Activated CD8-positive, alpha-beta memory T cell treated with anti-CD3 and anti-CD28 coated beads, Interleukin-2, amount 50 U/mL, for 24 hours (primary cell): ENCODE data around the gene TTC21B.

Experiments
- DNase-seq: peaks from one replicate; pipeline ENCODE4 v3.0.0-alpha.2; 2020; ENCODE audit errors: extremely low read depth

Gene TTC21B

GRCh38 chr2:165837122-165837521, 116.5 kb downstream of the TTC21B start:
- no peak for DNase-seq

GRCh38 chr2:165835363-165835762, 118.2 kb downstream of the TTC21B start:
- DNase-seq: no peak

GRCh38 chr2:165833156-165833555, 120.4 kb downstream of the TTC21B start:
- no peak for DNase-seq

- DNase-seq: no peak
Observed at GRCh38 chr2:165827921-165828276, 125.7 kb downstream of the TTC21B start.

- no peak for DNase-seq
Observed at GRCh38 chr2:165827016-165827920, 126.3 kb downstream of the TTC21B start.

GRCh38 chr2:165825041-165825440, 128.5 kb downstream of the TTC21B start:
- DNase-seq: no peak
